Body of pancreas (tissue), 4 donors: ENCODE measurements around the gene ABHD13. TPM values are rescaled to one million over a fixed set of nuclear protein-coding genes. Genes with fewer than 3 reads are reported as not detected.

Source experiments
- ATAC-seq: fragments of 150-250 bp; one replicate; pipeline ENCODE4 v1.9.1; 2016
- DNase-seq, 4 donors: peaks; one replicate each; pipeline ENCODE4 v3.0.0-alpha.2; 2019
- H3K27ac ChIP-seq, 4 donors: fragments of 200-600 bp; sonication (generic); 1 replicate in 3 of 4; 2 replicates in 1 of 4; pipeline versions ENCODE4 v1.5.1 to v1.6.1; 2016 to 2019; ENCODE audit warnings: mild to moderate bottlenecking in 1 of 4, mixed read lengths in 1 of 4, moderate library complexity in 1 of 4
- H3K27me3 ChIP-seq, 2 donors: fragments of 200-600 bp; sonication (generic); one replicate each; pipeline ENCODE4 v1.6.0; 2016; ENCODE audit warnings: mild to moderate bottlenecking in 1 of 2
- H3K36me3 ChIP-seq, 2 donors: fragments of 200-600 bp; sonication (generic); replicated peaks in 1 of 2; 2 replicates each; pipeline ENCODE4 v1.5.1; 2016; ENCODE audit warnings: low read depth in 2 of 2; ENCODE audit not compliant: insufficient read depth in 1 of 2
- H3K4me1 ChIP-seq: fragments of 200-600 bp; sonication (generic); one replicate; pipeline ENCODE4 v1.6.0; 2016
- H3K4me3 ChIP-seq, 2 donors: fragments of 200-600 bp; sonication (generic); 1 replicate in 1 of 2; 2 replicates in 1 of 2; pipeline ENCODE4 v1.5.1; 2016 to 2019
- H3K9me3 ChIP-seq, 3 donors: fragments of 200-600 bp; sonication (generic); 1 replicate in 2 of 3; 2 replicates in 1 of 3; pipeline ENCODE4 v1.5.1; 2016
- POLR2A ChIP-seq, 3 donors: fragments of 450-650 bp; IDR thresholded peaks; one replicate each; pipeline ENCODE4 v1.6.1; 2016; ENCODE audit warnings: antibody characterized with exemption in 3 of 3, mild to moderate bottlenecking in 2 of 3
- WGBS, 2 donors: methylation state at CpG; one replicate each; pipeline ENCODE4 v1.1.5; 2017; 5-methylcytosine and 5-hydroxymethylcytosine counted together
- intact Hi-C: fragments of 100-400 bp; cut with DNase I; formaldehyde crosslinking; loops from one replicate; pipeline ENCODE4 v1.15.1; 2023
- total RNA-seq, 2 donors: library from RNA; depleted of rRNA; stranded (reverse); fragments of >200 nt; gene quantifications; one replicate each; pipeline ENCODE4 v1.1.0, GENCODE V29; 2016
- TF ChIP-seq, protein P1 (sequence below), 7 experiments: fragments of 450-650 bp in 4 of 7; fragments of 200-600 bp in 3 of 7; sonication (generic) in 3 of 7; IDR thresholded peaks; one replicate each; pipeline ENCODE4 v1.5.1; 2016 to 2019; ENCODE audit warnings: antibody characterized with exemption in 7 of 7

Gene ABHD13
- total RNA-seq, 2 donors from 2014 or later = 5.6 to 10.9 TPM

DNA sequence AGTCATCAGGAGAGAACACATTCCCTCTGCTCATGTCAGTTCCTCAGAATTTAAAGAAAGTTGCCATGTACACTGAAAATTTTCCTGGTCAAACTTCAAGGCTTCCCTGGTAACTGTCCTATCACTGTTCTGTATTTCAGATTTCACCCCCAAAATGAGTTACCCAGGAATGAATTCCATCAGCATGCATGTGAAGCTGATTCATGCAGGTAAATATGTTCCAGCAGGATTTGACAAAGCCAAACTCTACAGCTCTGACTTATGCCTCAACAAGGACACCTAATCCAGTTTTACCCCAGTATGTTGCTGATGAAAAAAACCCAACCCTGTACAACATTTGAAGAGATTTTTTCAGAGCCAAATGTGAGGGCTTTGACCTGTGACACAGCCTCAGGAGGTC is 24.4 kb upstream of the ABHD13 start:
- DNase-seq (no peak), ATAC-seq (no peak)
- Histone ChIP-seq H3K27me3 (no peaks in the 10 kb centered on the region), H3K27ac (no peak overlapping the region), H3K4me1 (no peaks in the 10 kb centered on the region), H3K4me3 (no peak overlapping the region), H3K36me3 (no peaks in the 10 kb centered on the region), H3K9me3 (no peaks in the 10 kb centered on the region)
- TF ChIP-seq POLR2A (IDR thresholded peaks at IDR 0.05) = no peak
- TF ChIP-seq, protein P1, sequence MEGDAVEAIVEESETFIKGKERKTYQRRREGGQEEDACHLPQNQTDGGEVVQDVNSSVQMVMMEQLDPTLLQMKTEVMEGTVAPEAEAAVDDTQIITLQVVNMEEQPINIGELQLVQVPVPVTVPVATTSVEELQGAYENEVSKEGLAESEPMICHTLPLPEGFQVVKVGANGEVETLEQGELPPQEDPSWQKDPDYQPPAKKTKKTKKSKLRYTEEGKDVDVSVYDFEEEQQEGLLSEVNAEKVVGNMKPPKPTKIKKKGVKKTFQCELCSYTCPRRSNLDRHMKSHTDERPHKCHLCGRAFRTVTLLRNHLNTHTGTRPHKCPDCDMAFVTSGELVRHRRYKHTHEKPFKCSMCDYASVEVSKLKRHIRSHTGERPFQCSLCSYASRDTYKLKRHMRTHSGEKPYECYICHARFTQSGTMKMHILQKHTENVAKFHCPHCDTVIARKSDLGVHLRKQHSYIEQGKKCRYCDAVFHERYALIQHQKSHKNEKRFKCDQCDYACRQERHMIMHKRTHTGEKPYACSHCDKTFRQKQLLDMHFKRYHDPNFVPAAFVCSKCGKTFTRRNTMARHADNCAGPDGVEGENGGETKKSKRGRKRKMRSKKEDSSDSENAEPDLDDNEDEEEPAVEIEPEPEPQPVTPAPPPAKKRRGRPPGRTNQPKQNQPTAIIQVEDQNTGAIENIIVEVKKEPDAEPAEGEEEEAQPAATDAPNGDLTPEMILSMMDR (IDR thresholded peaks at IDR 0.05) = no peak
- intact Hi-C loops = no loop called here

DNA sequence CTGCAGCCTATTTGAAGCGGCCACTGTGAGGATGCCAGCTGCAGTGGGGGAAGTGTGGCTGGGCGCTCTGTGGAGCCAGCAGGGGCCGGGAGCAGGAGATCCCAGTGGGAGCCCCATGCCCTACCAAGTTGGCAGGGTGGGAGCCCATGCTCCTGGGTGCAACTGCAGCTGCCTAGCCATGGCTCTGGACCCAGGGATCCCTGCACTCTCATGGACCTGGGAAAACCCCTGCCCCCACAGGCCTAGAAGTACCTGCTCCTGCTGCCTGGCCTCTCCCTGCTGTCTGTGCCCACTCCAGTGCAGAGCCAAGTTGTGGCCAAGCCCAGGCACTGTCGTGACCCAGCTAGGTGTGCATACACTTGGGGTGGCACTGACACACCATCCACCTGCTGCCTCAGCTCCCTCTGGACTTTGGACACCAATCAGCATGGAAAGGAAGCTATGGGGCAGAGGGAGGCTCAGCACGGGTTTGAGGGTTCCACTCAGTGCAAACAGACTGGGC is 23.7 kb upstream of the ABHD13 start:
- TF ChIP-seq, protein P1 (IDR thresholded peaks at IDR 0.05) = no peak
- no peak for TF ChIP-seq POLR2A (IDR thresholded peaks at IDR 0.05)
- Histone ChIP-seq H3K27ac (no peak overlapping the region), H3K27me3 (no peaks in the 10 kb centered on the region), H3K9me3 (no peaks in the 10 kb centered on the region), H3K4me1 (no peaks in the 10 kb centered on the region), H3K36me3 (no peaks in the 10 kb centered on the region), H3K4me3 (no peak overlapping the region)
- no peak for DNase-seq
- ATAC-seq = no peak
- intact Hi-C loops = no loop called here
- 62 to 94% methylated on average over 4 to 5 of the region's 5 CpGs for WGBS, 2 donors

DNA sequence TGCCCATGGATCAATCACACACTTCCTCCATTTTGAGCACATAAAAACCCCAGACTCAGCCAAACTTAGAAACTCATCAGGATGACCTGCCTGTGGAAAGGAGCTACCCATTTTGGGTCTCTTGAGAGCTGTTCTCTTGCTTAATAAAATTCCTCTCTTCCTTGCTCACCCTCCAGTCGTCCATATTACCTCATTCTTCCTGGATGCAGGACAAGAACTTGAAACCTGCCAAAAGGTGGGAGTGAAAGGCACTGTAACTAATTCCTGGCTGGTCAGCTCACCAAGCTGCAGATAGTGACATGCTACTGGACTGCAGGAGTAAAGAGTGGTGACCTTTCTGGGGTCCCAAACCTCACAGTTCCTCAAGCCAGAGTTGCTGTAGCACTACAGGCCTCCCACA is 23.0 kb upstream of the ABHD13 start:
- H3K4me1 ChIP-seq = no peaks in the 10 kb centered on the region
- no peak for DNase-seq
- H3K36me3 ChIP-seq = no peaks in the 10 kb centered on the region
- intact Hi-C loops = no loop called here
- no peaks in the 10 kb centered on the region for H3K9me3 ChIP-seq
- TF ChIP-seq, protein P1 (IDR thresholded peaks at IDR 0.05) = no peak
- TF ChIP-seq POLR2A (IDR thresholded peaks at IDR 0.05) = no peak
- no peaks in the 10 kb centered on the region for H3K27me3 ChIP-seq
- 18 to 27% methylated on average over 1 of the region's 1 CpG for WGBS, 2 donors
- no peak overlapping the region for H3K4me3 ChIP-seq
- no peak for ATAC-seq
- H3K27ac ChIP-seq = no peak overlapping the region

DNA sequence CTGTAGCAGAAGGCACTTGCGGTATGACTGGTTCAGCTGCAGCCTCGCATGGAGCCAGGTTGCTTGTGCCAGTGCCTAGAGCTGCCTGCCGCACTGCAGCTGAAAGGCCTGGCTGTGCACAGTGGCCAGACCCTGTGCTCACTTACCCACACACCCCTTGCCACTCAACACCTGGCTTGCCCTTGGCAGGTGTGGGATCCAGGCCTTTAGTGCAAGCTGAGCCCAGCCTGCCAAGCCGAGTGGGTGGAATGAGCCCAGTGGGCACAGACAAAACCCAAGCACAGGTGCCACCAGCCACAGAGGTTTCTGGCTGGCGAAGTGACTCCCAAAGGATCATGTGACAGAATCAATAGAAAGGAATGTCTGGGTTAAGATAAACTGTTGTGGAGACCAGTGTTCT is 22.3 kb upstream of the ABHD13 start:
- H3K9me3 ChIP-seq = no peaks in the 10 kb centered on the region
- H3K4me3 ChIP-seq = no peak overlapping the region
- WGBS, 2 donors = 77 to 82% methylated on average over 5 of the region's 5 CpGs
- no peak for DNase-seq
- no peaks in the 10 kb centered on the region for H3K36me3 ChIP-seq
- no peaks in the 10 kb centered on the region for H3K27me3 ChIP-seq
- H3K4me1 ChIP-seq = no peaks in the 10 kb centered on the region
- no peak for TF ChIP-seq POLR2A (IDR thresholded peaks at IDR 0.05)
- TF ChIP-seq, protein P1 (IDR thresholded peaks at IDR 0.05) = no peak
- no peak overlapping the region for H3K27ac ChIP-seq
- ATAC-seq = no peak
- intact Hi-C loops = no loop called here

DNA sequence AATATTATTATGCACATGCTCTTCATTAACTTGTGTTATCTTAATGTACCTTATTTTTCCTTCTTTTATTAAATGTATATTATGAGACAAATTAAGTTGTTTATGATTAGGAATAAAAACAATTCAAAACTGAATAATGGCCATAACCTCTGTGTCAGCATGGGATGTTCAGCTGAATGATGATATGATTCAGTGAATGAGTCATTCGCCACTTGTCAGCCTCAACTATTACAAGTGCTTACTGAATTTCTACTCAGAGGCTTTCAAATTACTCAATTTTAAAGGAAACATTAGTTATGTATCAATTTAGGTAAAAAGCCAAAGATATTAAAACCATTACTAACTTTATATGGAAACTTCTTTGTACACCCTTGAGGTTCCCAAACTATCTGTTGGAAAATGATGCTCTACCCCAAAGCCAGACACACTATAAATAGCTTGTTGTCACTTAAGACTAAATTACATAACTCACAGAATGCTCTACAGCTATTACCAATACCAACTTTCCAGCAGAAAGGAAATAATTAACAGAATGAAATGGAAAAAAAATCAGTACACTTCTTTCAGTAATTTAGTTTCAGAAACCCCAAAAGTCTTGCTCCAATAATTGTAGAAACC is 17.3 kb upstream of the ABHD13 start:
- Histone ChIP-seq H3K27me3 (no peaks in the 10 kb centered on the region), H3K4me1 (no peaks in the 10 kb centered on the region), H3K36me3 (no peaks in the 10 kb centered on the region), H3K4me3 (no peak overlapping the region), H3K9me3 (no peaks in the 10 kb centered on the region), H3K27ac (no peak overlapping the region)
- no peak for TF ChIP-seq POLR2A (IDR thresholded peaks at IDR 0.05)
- TF ChIP-seq, protein P1 (IDR thresholded peaks at IDR 0.05) = no peak
- WGBS, 2 donors = 76% methylated on average over 1 of the region's 1 CpG
- no peak for ATAC-seq
- intact Hi-C loops = no loop called here
- no peak for DNase-seq
